ENCODE data around the gene MT1F.

Gene MT1F

GRCh38 chr16:56657555-56658326, at the start of gene MT1F:
Gene MT1F, plus strand, starts transcription at chr16:56657959. Its CDS starts 100 bp downstream, at chr16:56658059.
- Histone ChIP-seq H3K4me1 (ENCODE audit: insufficient read depth, insufficient read length) (no peaks in the 10 kb centered on the region), H3K9me3 (ENCODE audit: insufficient read depth, low read length) (no peaks in the 10 kb centered on the region), H3K36me3 (ENCODE audit: insufficient read depth, insufficient read length, low read length) (peaks cover 31% of the 10 kb centered on the region), H3K9ac (ENCODE audit: insufficient read length, low read depth) (peak within 1 kb of the TSS; percentile 95), H3K4me3 (ENCODE audit: insufficient read length, low read depth) (peak within 1 kb of the TSS; percentile 92), H3K27me3 (ENCODE audit: insufficient read depth, insufficient read length) (no peaks in the 10 kb centered on the region)
- TF ChIP-seq SUZ12 (IDR thresholded peaks at IDR 0.05; ENCODE audit: extremely low read depth, insufficient read depth, insufficient read length) (no peak), ZNF274 (IDR thresholded peaks at IDR 0.05; ENCODE audit: low read depth, low read length) (no peak), YY1 (IDR thresholded peaks at IDR 0.05; ENCODE audit: insufficient read depth, insufficient read length) (no peak)
- DNase-seq (ENCODE audit: low read depth, low spot score) = peak; percentile 90

- TF ChIP-seq ZNF274 (IDR thresholded peaks at IDR 0.05; ENCODE audit: low read depth, low read length) = no peak
- TF ChIP-seq SUZ12 (IDR thresholded peaks at IDR 0.05; ENCODE audit: extremely low read depth, insufficient read depth, insufficient read length) = no peak
- TF ChIP-seq YY1 (IDR thresholded peaks at IDR 0.05; ENCODE audit: insufficient read depth, insufficient read length) = no peak
- DNase-seq (ENCODE audit: low read depth, low spot score) = peak; percentile 95
- Histone ChIP-seq H3K36me3 (ENCODE audit: insufficient read depth, insufficient read length, low read length) (peaks cover 6% of the 10 kb centered on the region), H3K9me3 (ENCODE audit: insufficient read depth, low read length) (no peaks in the 10 kb centered on the region), H3K4me3 (ENCODE audit: insufficient read length, low read depth) (peak within 1 kb of the TSS; percentile 68), H3K9ac (ENCODE audit: insufficient read length, low read depth) (peak within 1 kb of the TSS; percentile 83), H3K4me1 (ENCODE audit: insufficient read depth, insufficient read length) (peaks cover 17% of the 10 kb centered on the region), H3K27me3 (ENCODE audit: insufficient read depth, insufficient read length) (no peaks in the 10 kb centered on the region)
Observed at GRCh38 chr16:56608043-56608875, 49.5 kb upstream of the MT1F start, which contains the start of gene MT2A. Gene MT2A, plus strand, starts transcription at chr16:56608584. Its CDS starts 72 bp downstream, at chr16:56608656.

GRCh38 chr16:56608876-56609462, 48.8 kb upstream of the MT1F start:
- Histone ChIP-seq H3K9ac (ENCODE audit: insufficient read length, low read depth) (peak overlapping the region; percentile 81), H3K4me3 (ENCODE audit: insufficient read length, low read depth) (peak overlapping the region; percentile 68), H3K9me3 (ENCODE audit: insufficient read depth, low read length) (no peaks in the 10 kb centered on the region), H3K4me1 (ENCODE audit: insufficient read depth, insufficient read length) (peaks cover 17% of the 10 kb centered on the region), H3K27me3 (ENCODE audit: insufficient read depth, insufficient read length) (no peaks in the 10 kb centered on the region), H3K36me3 (ENCODE audit: insufficient read depth, insufficient read length, low read length) (peaks cover 6% of the 10 kb centered on the region)
- no peak for DNase-seq (ENCODE audit: low read depth, low spot score)
- TF ChIP-seq ZNF274 (IDR thresholded peaks at IDR 0.05; ENCODE audit: low read depth, low read length) (no peak), SUZ12 (IDR thresholded peaks at IDR 0.05; ENCODE audit: extremely low read depth, insufficient read depth, insufficient read length) (no peak), YY1 (IDR thresholded peaks at IDR 0.05; ENCODE audit: insufficient read depth, insufficient read length) (no peak)

GRCh38 chr16:56609463-56609921, 48.3 kb upstream of the MT1F start:
- Histone ChIP-seq H3K4me1 (ENCODE audit: insufficient read depth, insufficient read length) (peaks cover 17% of the 10 kb centered on the region), H3K9me3 (ENCODE audit: insufficient read depth, low read length) (no peaks in the 10 kb centered on the region), H3K36me3 (ENCODE audit: insufficient read depth, insufficient read length, low read length) (peaks cover 6% of the 10 kb centered on the region), H3K9ac (ENCODE audit: insufficient read length, low read depth) (peak overlapping the region; percentile 81), H3K4me3 (ENCODE audit: insufficient read length, low read depth) (peak overlapping the region; percentile 68), H3K27me3 (ENCODE audit: insufficient read depth, insufficient read length) (no peaks in the 10 kb centered on the region)
- no peak for DNase-seq (ENCODE audit: low read depth, low spot score)
- no peak for TF ChIP-seq ZNF274 (IDR thresholded peaks at IDR 0.05; ENCODE audit: low read depth, low read length)
- TF ChIP-seq SUZ12 (IDR thresholded peaks at IDR 0.05; ENCODE audit: extremely low read depth, insufficient read depth, insufficient read length) = no peak
- no peak for TF ChIP-seq YY1 (IDR thresholded peaks at IDR 0.05; ENCODE audit: insufficient read depth, insufficient read length)

- TF ChIP-seq ZNF274 (IDR thresholded peaks at IDR 0.05; ENCODE audit: low read depth, low read length) (no peak), SUZ12 (IDR thresholded peaks at IDR 0.05; ENCODE audit: extremely low read depth, insufficient read depth, insufficient read length) (no peak), YY1 (IDR thresholded peaks at IDR 0.05; ENCODE audit: insufficient read depth, insufficient read length) (no peak)
- Histone ChIP-seq H3K9ac (ENCODE audit: insufficient read length, low read depth) (peak overlapping the region; percentile 27), H3K4me3 (ENCODE audit: insufficient read length, low read depth) (peak overlapping the region; percentile 5), H3K9me3 (ENCODE audit: insufficient read depth, low read length) (no peaks in the 10 kb centered on the region), H3K4me1 (ENCODE audit: insufficient read depth, insufficient read length) (peaks cover 17% of the 10 kb centered on the region), H3K36me3 (ENCODE audit: insufficient read depth, insufficient read length, low read length) (peaks cover 6% of the 10 kb centered on the region), H3K27me3 (ENCODE audit: insufficient read depth, insufficient read length) (no peaks in the 10 kb centered on the region)
- DNase-seq (ENCODE audit: low read depth, low spot score) = no peak
Observed at GRCh38 chr16:56610017-56610608, 47.6 kb upstream of the MT1F start.

GRCh38 chr16:56610609-56611111, 47.1 kb upstream of the MT1F start:
- Histone ChIP-seq H3K9ac (ENCODE audit: insufficient read length, low read depth) (peak overlapping the region; percentile 3), H3K9me3 (ENCODE audit: insufficient read depth, low read length) (no peaks in the 10 kb centered on the region), H3K4me1 (ENCODE audit: insufficient read depth, insufficient read length) (peaks cover 17% of the 10 kb centered on the region), H3K36me3 (ENCODE audit: insufficient read depth, insufficient read length, low read length) (peaks cover 6% of the 10 kb centered on the region), H3K27me3 (ENCODE audit: insufficient read depth, insufficient read length) (no peaks in the 10 kb centered on the region), H3K4me3 (ENCODE audit: insufficient read length, low read depth) (no peak overlapping the region)
- DNase-seq (ENCODE audit: low read depth, low spot score) = no peak
- no peak for TF ChIP-seq YY1 (IDR thresholded peaks at IDR 0.05; ENCODE audit: insufficient read depth, insufficient read length)
- TF ChIP-seq ZNF274 (IDR thresholded peaks at IDR 0.05; ENCODE audit: low read depth, low read length) = no peak
- TF ChIP-seq SUZ12 (IDR thresholded peaks at IDR 0.05; ENCODE audit: extremely low read depth, insufficient read depth, insufficient read length) = no peak

All from NT2/D1 (cell line).